ENCODE results near the gene SOX6.

SOX6 gene

GRCh38 chr11:15985127-15985859, 371.1 kb downstream of the SOX6 start:
- Histone ChIP-seq H3K36me3 (replicated peaks) (no peaks in the 10 kb centered on the region), H3K27me3 (replicated peaks) (no peaks in the 10 kb centered on the region), H3K27ac (no peak overlapping the region), H3K4me3 (ENCODE audit: low read depth, low read length) (no peak overlapping the region)
- no peak for DNase-seq
- TF ChIP-seq, protein P1, sequence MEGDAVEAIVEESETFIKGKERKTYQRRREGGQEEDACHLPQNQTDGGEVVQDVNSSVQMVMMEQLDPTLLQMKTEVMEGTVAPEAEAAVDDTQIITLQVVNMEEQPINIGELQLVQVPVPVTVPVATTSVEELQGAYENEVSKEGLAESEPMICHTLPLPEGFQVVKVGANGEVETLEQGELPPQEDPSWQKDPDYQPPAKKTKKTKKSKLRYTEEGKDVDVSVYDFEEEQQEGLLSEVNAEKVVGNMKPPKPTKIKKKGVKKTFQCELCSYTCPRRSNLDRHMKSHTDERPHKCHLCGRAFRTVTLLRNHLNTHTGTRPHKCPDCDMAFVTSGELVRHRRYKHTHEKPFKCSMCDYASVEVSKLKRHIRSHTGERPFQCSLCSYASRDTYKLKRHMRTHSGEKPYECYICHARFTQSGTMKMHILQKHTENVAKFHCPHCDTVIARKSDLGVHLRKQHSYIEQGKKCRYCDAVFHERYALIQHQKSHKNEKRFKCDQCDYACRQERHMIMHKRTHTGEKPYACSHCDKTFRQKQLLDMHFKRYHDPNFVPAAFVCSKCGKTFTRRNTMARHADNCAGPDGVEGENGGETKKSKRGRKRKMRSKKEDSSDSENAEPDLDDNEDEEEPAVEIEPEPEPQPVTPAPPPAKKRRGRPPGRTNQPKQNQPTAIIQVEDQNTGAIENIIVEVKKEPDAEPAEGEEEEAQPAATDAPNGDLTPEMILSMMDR (IDR thresholded peaks at IDR 0.05; ENCODE audit: low read depth, low read length, missing control alignments): no peak
- in situ Hi-C loops (cut with HindIII; ENCODE audit: low pct_ligation_motif_present, low sequenced_read_pairs): no loop called here

- Histone ChIP-seq H3K27ac (no peak overlapping the region), H3K27me3 (replicated peaks) (no peaks in the 10 kb centered on the region), H3K4me3 (ENCODE audit: low read depth, low read length) (no peak overlapping the region), H3K36me3 (replicated peaks) (no peaks in the 10 kb centered on the region)
- DNase-seq: no peak
- in situ Hi-C loops (cut with HindIII; ENCODE audit: low pct_ligation_motif_present, low sequenced_read_pairs): no loop called here
- TF ChIP-seq, protein P1 (IDR thresholded peaks at IDR 0.05; ENCODE audit: low read depth, low read length, missing control alignments): no peak
These were observed 375.1 kb downstream of the SOX6 start for GRCh38 chr11:15981292-15981691.

GRCh38 chr11:15977116-15977515, 379.2 kb downstream of the SOX6 start:
- Histone ChIP-seq H3K27ac (no peak overlapping the region), H3K27me3 (replicated peaks) (no peaks in the 10 kb centered on the region), H3K36me3 (replicated peaks) (no peaks in the 10 kb centered on the region), H3K4me3 (ENCODE audit: low read depth, low read length) (no peak overlapping the region)
- no peak for DNase-seq
- in situ Hi-C loops (cut with HindIII; ENCODE audit: low pct_ligation_motif_present, low sequenced_read_pairs): no loop called here
- TF ChIP-seq, protein P1 (IDR thresholded peaks at IDR 0.05; ENCODE audit: low read depth, low read length, missing control alignments): no peak

DNA sequence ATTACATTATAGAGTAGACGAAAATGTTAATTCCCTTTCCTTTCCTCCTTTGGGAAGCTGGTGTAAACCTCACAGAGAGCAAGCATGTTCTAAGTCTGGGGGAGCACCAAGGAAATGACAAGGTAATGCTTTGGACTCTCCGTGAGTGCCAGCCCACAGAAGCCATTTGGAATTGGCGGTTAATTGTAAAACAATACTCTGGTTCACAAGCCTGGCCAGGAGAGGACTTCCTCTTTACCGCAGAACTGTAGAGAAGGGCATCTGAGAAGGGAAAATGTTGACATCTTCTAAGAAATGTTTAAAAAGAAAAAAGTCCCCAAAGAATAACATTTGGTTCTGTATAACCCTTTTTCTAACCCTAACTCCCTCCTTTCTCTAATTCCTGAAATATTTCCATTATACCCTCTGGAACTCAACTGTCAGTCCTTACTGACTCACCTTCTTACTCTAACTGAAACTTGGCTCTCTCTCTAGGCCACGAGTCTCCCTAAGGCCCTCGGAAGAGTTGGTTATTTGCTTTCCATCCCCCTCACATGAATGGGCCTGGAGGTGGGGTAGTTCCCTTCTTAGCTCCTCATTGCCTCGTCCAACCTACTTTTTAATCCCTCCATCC, 379.8 kb downstream of the SOX6 start:
- Histone ChIP-seq H3K27ac (no peak overlapping the region), H3K4me3 (ENCODE audit: low read depth, low read length) (no peak overlapping the region), H3K27me3 (replicated peaks) (no peaks in the 10 kb centered on the region), H3K36me3 (replicated peaks) (no peaks in the 10 kb centered on the region)
- DNase-seq: no peak
- TF ChIP-seq, protein P1 (IDR thresholded peaks at IDR 0.05; ENCODE audit: low read depth, low read length, missing control alignments): no peak
- in situ Hi-C loops (cut with HindIII; ENCODE audit: low pct_ligation_motif_present, low sequenced_read_pairs): no loop called here

- TF ChIP-seq, protein P1 (IDR thresholded peaks at IDR 0.05; ENCODE audit: low read depth, low read length, missing control alignments): no peak
- Histone ChIP-seq H3K4me3 (ENCODE audit: low read depth, low read length) (no peak overlapping the region), H3K27ac (no peak overlapping the region), H3K36me3 (replicated peaks) (no peaks in the 10 kb centered on the region), H3K27me3 (replicated peaks) (no peaks in the 10 kb centered on the region)
- in situ Hi-C loops (cut with HindIII; ENCODE audit: low pct_ligation_motif_present, low sequenced_read_pairs): no loop called here
- DNase-seq: no peak
These were observed 380.6 kb downstream of the SOX6 start for GRCh38 chr11:15975742-15976141.

All from brain microvascular endothelial cell (primary cell).